T-cell (primary cell): ENCODE results near the gene NETO1. TPM values are rescaled to one million over a fixed set of nuclear protein-coding genes. Genes with fewer than 3 reads are reported as not detected.

ENCODE experiments used
- ATAC-seq, 4 experiments: fragments of 200-7000 bp in 3 of 4; fragments of 150-1000 bp in 1 of 4; cut with Tn5 transposase; replicated peaks in 1 of 4; 1 replicate in 3 of 4; 2 replicates in 1 of 4; pipeline ENCODE4 v1.10.0; 2021; ENCODE audit warnings: moderate library complexity in 3 of 4, mild to moderate bottlenecking in 2 of 4, moderate number of reproducible peaks in 1 of 4
- CTCF ChIA-PET, 2 donors: fragments of 300-600 bp; sonication (Branson Sonifier 250); formaldehyde crosslinking; loops; one replicate each; lab custom pipeline; 2022; ENCODE audit warnings: antibody characterized with exemption in 2 of 2; lab: Charles Lee
- POLR2A ChIA-PET, 2 donors: fragments of 300-600 bp; sonication (Branson Sonifier 250); formaldehyde crosslinking; loops; one replicate each; lab custom pipeline; 2022; ENCODE audit warnings: antibody characterized with exemption in 2 of 2; lab: Charles Lee
- DNase-seq, 35 experiments: peaks; one replicate each; pipeline versions ENCODE4 v3.0.0 to v3.0.0-alpha.2; 2013 to 2023
- H3K27ac ChIP-seq: one replicate; pipeline ENCODE4 v1.5.1; 2013; ENCODE audit warnings: low read length
- H3K27me3 ChIP-seq, 2 experiments: replicated peaks in 1 of 2; 1 replicate in 1 of 2; 2 replicates in 1 of 2; pipeline versions ENCODE4 v1.6.1 to v1.7.0; 2013; ENCODE audit warnings: low read length in 1 of 2, mixed read lengths in 1 of 2; ENCODE audit not compliant: control insufficient read depth in 2 of 2, insufficient read depth in 2 of 2; ENCODE audit errors: extremely low read depth in 1 of 2
- H3K36me3 ChIP-seq, 2 donors: 1 replicate in 1 of 2; 2 replicates in 1 of 2; pipeline versions ENCODE4 v1.6.1 to v1.7.0; 2013; ENCODE audit warnings: low read length in 1 of 2; ENCODE audit not compliant: control insufficient read depth in 2 of 2, insufficient read depth in 1 of 2; ENCODE audit errors: extremely low read depth in 1 of 2
- H3K4me1 ChIP-seq, 2 experiments: 1 replicate in 1 of 2; 2 replicates in 1 of 2; pipeline versions ENCODE4 v1.6.1 to v1.7.0; 2013; ENCODE audit warnings: low read length in 2 of 2, mixed read lengths in 1 of 2; ENCODE audit not compliant: insufficient read depth in 2 of 2, control insufficient read depth in 1 of 2; ENCODE audit errors: extremely low read depth in 1 of 2
- H3K4me3 ChIP-seq, 2 donors: 1 replicate in 1 of 2; 2 replicates in 1 of 2; pipeline versions ENCODE4 v1.5.1 to v1.7.0; 2013; ENCODE audit warnings: mild to moderate bottlenecking in 2 of 2, low read length in 1 of 2, moderate library complexity in 1 of 2; ENCODE audit not compliant: control insufficient read depth in 1 of 2; ENCODE audit errors: extremely low read depth in 1 of 2
- H3K9me3 ChIP-seq: 2 replicates; pipeline ENCODE4 v1.7.0; 2013
- H3K27ac Mint-ChIP-seq, 2 donors: one replicate each; pipeline ENCODE4 v1.8.0; 2020 to 2021; ENCODE audit warnings: mild to moderate bottlenecking in 2 of 2, mixed read lengths in 2 of 2
- H3K27me3 Mint-ChIP-seq, 2 donors: one replicate each; pipeline ENCODE4 v1.8.0; 2021 to 2022; ENCODE audit warnings: mixed read lengths in 2 of 2
- H3K36me3 Mint-ChIP-seq: one replicate; pipeline ENCODE4 v1.8.0; 2021; ENCODE audit warnings: mixed read lengths
- H3K4me1 Mint-ChIP-seq, 3 donors: one replicate each; pipeline ENCODE4 v1.8.0; 2020 to 2022; ENCODE audit warnings: mixed read lengths in 3 of 3, mild to moderate bottlenecking in 1 of 3
- H3K4me3 Mint-ChIP-seq, 3 donors: one replicate each; pipeline ENCODE4 v1.8.0; 2020 to 2022; ENCODE audit warnings: mild to moderate bottlenecking in 3 of 3, mixed read lengths in 3 of 3, moderate library complexity in 3 of 3
- H3K9me3 Mint-ChIP-seq, 3 donors: one replicate each; pipeline ENCODE4 v1.8.0; 2020 to 2022; ENCODE audit warnings: mixed read lengths in 3 of 3
- WGBS: methylation state at CpG from one replicate; pipeline ENCODE4 v1.1.5; 2013; ENCODE audit warnings: missing lambda C conversion rate; ENCODE audit not compliant: insufficient coverage; 5-methylcytosine and 5-hydroxymethylcytosine counted together
- total RNA-seq, 35 experiments: library from RNA in 6 of 35; stranded (reverse) in 6 of 35; fragments of 120-200 nt in 1 of 35; gene quantifications; one replicate each; pipeline versions ENCODE4 v1.2.1 to v1.2.4 and lab custom pipeline; 2013 to 2026

NETO1 gene
- total RNA-seq, 5 donors from 2014 or later (not counting 1 experiment from before 2014, with no cell fraction given) = 0.19 TPM; not detected in 4

- POLR2A ChIA-PET = no interaction called here
These were observed 175.2 kb downstream of the NETO1 start for GRCh38 chr18:72692595-72692994.

More at GRCh38 chr18:72692595-72692994, 175.2 kb downstream of the NETO1 start:
- Histone ChIP-seq H3K4me1 (no peaks in the 10 kb centered on the region), H3K4me3 (no peak overlapping the region), H3K9me3 (no peaks in the 10 kb centered on the region), H3K27ac (no peak overlapping the region), H3K36me3 (no peaks in the 10 kb centered on the region), H3K27me3 (no peaks in the 10 kb centered on the region)
- H3K4me3 Mint-ChIP-seq = no peak overlapping the region
- 53% methylated on average over 4 of the region's 8 CpGs for WGBS
- DNase-seq (no peak), ATAC-seq (no peak)
- H3K27ac Mint-ChIP-seq = peak overlapping the region in 1 of 2 donors; percentile 31
- H3K9me3 Mint-ChIP-seq = peaks cover 0 to 4% (median 3%) of the 10 kb centered on the region in 3 donors
- CTCF ChIA-PET = no interaction called here
- no peaks in the 10 kb centered on the region for H3K36me3 Mint-ChIP-seq
- H3K27me3 Mint-ChIP-seq = peaks cover 0 to 5% of the 10 kb centered on the region in 2 donors
- H3K4me1 Mint-ChIP-seq = no peaks in the 10 kb centered on the region
